Stimulated activated naive CD4-positive, alpha-beta T cell treated with Interleukin-2 at 50 U/mL for 16 hours (primary cell): Measurements from ENCODE around the gene PPM1N.

ENCODE experiments used
- DNase-seq: peaks from one replicate; lab custom pipeline; 2025; lab: John Stamatoyannopoulos, UW

Gene PPM1N

DNA sequence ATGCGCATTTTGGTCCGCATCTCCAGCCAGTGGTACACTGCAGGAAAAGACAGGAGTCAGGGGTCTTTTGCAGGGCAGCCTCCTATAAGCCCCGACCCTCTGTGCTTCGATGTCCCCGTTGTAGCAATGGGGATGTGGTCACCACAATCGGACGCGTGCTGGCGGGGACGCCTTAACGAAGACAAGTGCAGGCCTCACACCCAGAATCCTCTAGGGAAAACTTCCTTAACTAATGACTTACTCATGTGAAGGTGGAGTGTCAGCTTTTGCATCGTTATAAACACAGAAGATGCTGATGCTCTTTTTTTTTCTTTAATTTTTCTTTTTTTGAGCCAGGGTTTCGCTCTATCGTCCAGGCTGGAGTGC, 31.2 kb downstream of the PPM1N start:
- DNase-seq: no peak

GRCh38 chr19:45531349-45531748, 33.1 kb downstream of the PPM1N start:
- DNase-seq: no peak

- DNase-seq: no peak
Measured at GRCh38 chr19:45539459-45539858, 41.2 kb downstream of the PPM1N start.

GRCh38 chr19:45542234-45542668, 44.0 kb downstream of the PPM1N start:
- no peak for DNase-seq

- no peak for DNase-seq
Measured at GRCh38 chr19:45547211-45547770, 49.0 kb downstream of the PPM1N start.

DNA sequence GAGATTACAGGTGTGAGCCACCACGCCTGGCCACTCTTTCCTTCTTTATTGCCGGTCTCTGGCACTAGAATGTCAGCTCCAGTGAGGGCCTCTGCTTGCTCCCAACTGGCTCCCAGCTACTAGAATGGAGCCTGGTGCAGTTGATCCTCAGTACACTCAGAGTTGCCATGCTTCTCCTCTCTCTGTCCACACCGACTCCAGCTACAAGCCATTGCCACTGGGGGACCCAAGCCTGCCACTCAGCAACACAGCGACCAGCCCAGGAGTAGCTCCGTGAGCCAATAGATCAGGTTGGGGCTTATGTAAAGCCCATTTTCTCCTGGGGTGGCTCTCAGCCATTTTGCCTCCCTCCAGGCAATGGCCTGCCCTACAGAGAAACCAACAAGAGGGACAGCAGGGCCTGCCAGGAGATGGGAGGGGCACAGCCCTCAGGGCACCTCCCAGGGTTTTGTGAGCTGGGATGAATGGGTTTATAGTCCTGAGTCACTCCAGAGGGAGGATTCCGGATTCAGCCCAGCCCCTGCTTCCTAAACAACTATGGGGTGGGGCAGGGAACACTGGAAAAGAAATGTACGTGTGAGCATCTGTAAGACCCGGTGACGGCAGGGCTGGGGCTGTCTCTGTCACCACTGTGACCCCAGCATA, 49.8 kb downstream of the PPM1N start:
- DNase-seq: no peak
